Neural cell (in vitro differentiated cells): Measurements from ENCODE around the gene PHF21B. TPM values are rescaled to one million over a fixed set of nuclear protein-coding genes. Genes with fewer than 3 reads are reported as not detected.

Experiments used
- H2AFZ ChIP-seq: fragments of 200-600, 300-800 bp; sonication (generic), shearing (Covaris generic); 2 replicates; pipeline ENCODE4 v1.6.0; 2014; ENCODE audit warnings: low read depth, mild to moderate bottlenecking, antibody characterized with exemption, low read length, moderate library complexity
- H3F3A ChIP-seq: fragments of 200-600 bp; shearing (Covaris generic); 2 replicates; pipeline ENCODE4 v1.6.1; 2016; ENCODE audit warnings: mild to moderate bottlenecking, moderate library complexity, mixed read lengths, antibody characterized with exemption, low read length; ENCODE audit not compliant: insufficient read depth, poor library complexity, severe bottlenecking
- H3K27ac ChIP-seq: fragments of 200-600, 300-800 bp; sonication (generic), shearing (Covaris generic); 2 replicates; pipeline ENCODE4 v1.5.1; 2014; ENCODE audit warnings: mild to moderate bottlenecking, low read length, moderate library complexity
- H3K27me3 ChIP-seq: fragments of 300-800, 200-600 bp; sonication (generic), shearing (Covaris generic); 2 replicates; pipeline ENCODE4 v1.6.0; 2014; ENCODE audit warnings: mild to moderate bottlenecking, low read depth, low read length, moderate library complexity; ENCODE audit not compliant: insufficient read depth
- H3K36me3 ChIP-seq: fragments of 300-800, 200-600 bp; sonication (generic), shearing (Covaris generic); 2 replicates; pipeline ENCODE4 v1.5.1; 2014; ENCODE audit warnings: mild to moderate bottlenecking, antibody characterized with exemption, low read length, moderate library complexity; ENCODE audit not compliant: insufficient read depth
- H3K4me2 ChIP-seq: fragments of 300-800, 200-600 bp; sonication (generic), shearing (Covaris generic); 2 replicates; pipeline ENCODE4 v1.6.0; 2014; ENCODE audit warnings: mild to moderate bottlenecking, low read length
- H3K4me3 ChIP-seq: fragments of 300-800, 200-600 bp; sonication (generic), shearing (Covaris generic); 2 replicates; pipeline ENCODE4 v1.5.1; 2014; ENCODE audit warnings: mild to moderate bottlenecking, low read length, moderate library complexity
- H3K79me2 ChIP-seq: fragments of 200-600 bp; shearing (Covaris generic); replicated peaks from 2 replicates; pipeline ENCODE4 v1.6.0; 2014; ENCODE audit warnings: mild to moderate bottlenecking, low read length, moderate library complexity; ENCODE audit not compliant: insufficient read depth
- H3K9ac ChIP-seq: fragments of 300-800, 200-600 bp; sonication (generic), shearing (Covaris generic); 2 replicates; pipeline ENCODE4 v1.6.1; 2016; ENCODE audit warnings: mild to moderate bottlenecking, low read length, mixed read lengths
- H3K9me2 ChIP-seq: fragments of 200-600 bp; shearing (Covaris generic); 2 replicates; pipeline ENCODE4 v1.6.1; 2016; ENCODE audit warnings: mild to moderate bottlenecking, low read length, mixed read lengths; ENCODE audit not compliant: insufficient read depth
- H3K9me3 ChIP-seq: fragments of 200-600, 300-800 bp; sonication (generic), shearing (Covaris generic); 2 replicates; pipeline ENCODE4 v1.6.1; 2016; ENCODE audit warnings: mild to moderate bottlenecking, mixed run types, low read length, moderate library complexity, mixed read lengths
- H4K20me1 ChIP-seq: fragments of 200-600 bp; shearing (Covaris generic); 2 replicates; pipeline ENCODE4 v1.6.1; 2016; ENCODE audit warnings: mild to moderate bottlenecking, mixed run types; ENCODE audit not compliant: insufficient read depth
- CTCF ChIP-seq: fragments of 450-650 bp; IDR thresholded peaks from 2 replicates; pipeline ENCODE4 v1.5.1; 2014; ENCODE audit warnings: antibody characterized with exemption, mild to moderate bottlenecking, moderate library complexity; ENCODE audit not compliant: poor library complexity, severe bottlenecking
- EP300 ChIP-seq: fragments of 450-650 bp; conservative IDR thresholded peaks from 2 replicates; pipeline ENCODE4 v1.6.1; 2014; ENCODE audit warnings: antibody characterized with exemption, mild to moderate bottlenecking, moderate library complexity; ENCODE audit not compliant: poor library complexity, severe bottlenecking
- EZH2 ChIP-seq: fragments of 200-600, 300-800 bp; shearing (Covaris generic), sonication (generic); IDR thresholded peaks from 2 replicates; pipeline ENCODE4 v1.6.1; 2014; ENCODE audit warnings: antibody characterized with exemption, low read length, borderline replicate concordance, mild to moderate bottlenecking; ENCODE audit not compliant: insufficient read depth, poor library complexity, severe bottlenecking
- MXI1 ChIP-seq: fragments of 450-650 bp; conservative IDR thresholded peaks from 2 replicates; pipeline ENCODE4 v1.6.1; 2014; ENCODE audit warnings: antibody characterized with exemption, mild to moderate bottlenecking; ENCODE audit not compliant: poor library complexity, severe bottlenecking
- POLR2AphosphoS5 ChIP-seq: IDR thresholded peaks from 2 replicates; pipeline ENCODE4 v1.6.1; 2012
- RAD21 ChIP-seq: fragments of 450-650 bp; conservative IDR thresholded peaks from 2 replicates; pipeline ENCODE4 v1.6.1; 2014; ENCODE audit warnings: antibody characterized with exemption, mild to moderate bottlenecking, moderate library complexity
- REST ChIP-seq: IDR thresholded peaks from 2 replicates; pipeline ENCODE4 v1.6.1; 2012; ENCODE audit warnings: borderline replicate concordance
- SMC3 ChIP-seq: fragments of 450-650 bp; conservative IDR thresholded peaks from 2 replicates; pipeline ENCODE4 v1.6.1; 2014; ENCODE audit warnings: antibody characterized with exemption, mild to moderate bottlenecking, moderate library complexity; ENCODE audit not compliant: poor library complexity
- TAF1 ChIP-seq: IDR thresholded peaks from 2 replicates; pipeline ENCODE4 v1.6.1; 2012; ENCODE audit warnings: low read depth
- polyA plus RNA-seq: library from polyadenylated mRNA; depleted of rRNA; stranded (reverse); fragments of >200 nt; gene quantifications from 2 replicates; pipeline ENCODE4 v1.2.3, GENCODE V29; 2014

PHF21B gene
- polyA plus RNA-seq, 1 donor from 2014 or later = 49.5 TPM

DNA sequence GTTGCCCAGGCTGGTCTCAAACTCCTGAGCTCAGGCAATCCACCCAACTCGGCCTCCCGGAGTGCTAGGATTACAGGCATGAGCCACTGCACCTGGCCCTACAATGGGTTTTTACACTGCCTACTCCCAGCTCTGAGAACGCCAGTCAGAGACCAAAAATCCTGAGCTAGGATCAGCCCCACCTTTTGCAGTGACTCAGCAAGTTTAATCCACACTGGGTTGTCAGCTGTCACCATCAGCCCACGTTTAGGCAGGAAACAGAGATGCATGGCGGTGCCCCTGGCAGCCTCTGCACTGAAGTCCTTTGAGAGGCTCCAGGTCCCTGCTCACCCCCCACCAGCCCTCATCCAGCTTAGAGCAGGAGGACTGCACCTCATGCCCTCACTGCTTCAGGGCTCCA lies 139.8 kb downstream of the PHF21B start:
- Histone ChIP-seq H3K27me3 (no peaks in the 10 kb centered on the region), H3K27ac (no peak overlapping the region), H3K79me2 (no peaks in the 10 kb centered on the region), H3K4me2 (no peak overlapping the region), H4K20me1 (no peaks in the 10 kb centered on the region), H3F3A (no peaks in the 10 kb centered on the region), H3K4me3 (no peak overlapping the region), H3K9me2 (no peaks in the 10 kb centered on the region), H3K9ac (no peak overlapping the region), H2AFZ (no peak overlapping the region), H3K9me3 (no peaks in the 10 kb centered on the region), H3K36me3 (no peaks in the 10 kb centered on the region)
- TF ChIP-seq EP300 (no peak), SMC3 (no peak), POLR2AphosphoS5 (no peak)

GRCh38 chr22:44869196-44869595 lies 140.6 kb downstream of the PHF21B start:
- Histone ChIP-seq H4K20me1 (no peaks in the 10 kb centered on the region), H3K36me3 (no peaks in the 10 kb centered on the region), H3K4me3 (no peak overlapping the region), H3F3A (no peaks in the 10 kb centered on the region), H2AFZ (no peak overlapping the region), H3K9me2 (no peaks in the 10 kb centered on the region), H3K79me2 (no peaks in the 10 kb centered on the region), H3K27ac (no peak overlapping the region), H3K4me2 (no peak overlapping the region), H3K9me3 (no peaks in the 10 kb centered on the region), H3K9ac (no peak overlapping the region), H3K27me3 (no peaks in the 10 kb centered on the region)
- TF ChIP-seq TAF1 (no peak), POLR2AphosphoS5 (no peak), REST (no peak), RAD21 (no peak), EP300 (no peak), EZH2 (no peak), CTCF (no peak), SMC3 (no peak), MXI1 (no peak)
